ENCODE results near the gene GNB3.
"Not testable (repeated sequence)": the region's sequence is repeated elsewhere in the genome, so short reads cannot be mapped to it uniquely, and the experiment has no call there.

GNB3 gene

DNA sequence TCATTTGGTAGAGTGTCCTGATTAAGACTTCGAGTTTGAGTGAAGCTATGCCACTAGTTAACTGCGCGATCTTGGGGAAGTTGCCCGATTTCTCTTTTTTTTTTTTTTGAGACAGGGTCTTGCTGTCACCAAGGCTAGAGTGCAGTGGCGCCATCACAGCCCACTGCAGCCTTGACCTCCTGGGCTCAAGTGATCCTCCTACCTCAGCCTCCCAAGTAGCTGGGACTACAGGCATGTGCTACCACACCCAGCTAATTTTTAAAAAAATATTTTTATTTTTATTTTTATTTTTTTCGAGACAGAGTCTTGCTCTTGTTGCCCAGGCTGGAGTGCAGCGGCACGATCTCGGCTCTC is 33.3 kb downstream of the GNB3 start:
- in situ Hi-C loops (cut with HindIII; ENCODE audit: low sequenced_read_pairs), result not testable (repeated sequence)

DNA sequence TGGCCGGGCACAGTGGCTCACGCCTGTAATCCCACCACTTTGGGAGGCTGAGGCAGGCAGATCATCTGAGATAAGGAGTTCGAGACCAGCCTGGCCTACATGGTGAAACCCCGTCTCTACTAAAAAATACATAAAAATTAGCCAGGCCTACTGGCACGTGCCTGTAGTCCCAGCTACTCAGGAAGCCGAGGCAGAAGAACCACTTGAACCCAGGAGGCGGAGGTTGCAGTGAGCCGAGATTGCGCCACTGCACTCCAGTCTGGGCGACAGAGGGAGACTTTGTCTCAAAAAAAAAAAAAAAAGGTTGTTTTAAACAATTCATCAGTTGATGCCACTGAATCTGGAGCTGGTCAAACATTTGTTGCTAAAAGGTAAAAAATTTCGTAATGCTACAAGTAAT is 39.1 kb downstream of the GNB3 start:
- in situ Hi-C loops (cut with HindIII; ENCODE audit: low sequenced_read_pairs), result not testable (repeated sequence)

DNA sequence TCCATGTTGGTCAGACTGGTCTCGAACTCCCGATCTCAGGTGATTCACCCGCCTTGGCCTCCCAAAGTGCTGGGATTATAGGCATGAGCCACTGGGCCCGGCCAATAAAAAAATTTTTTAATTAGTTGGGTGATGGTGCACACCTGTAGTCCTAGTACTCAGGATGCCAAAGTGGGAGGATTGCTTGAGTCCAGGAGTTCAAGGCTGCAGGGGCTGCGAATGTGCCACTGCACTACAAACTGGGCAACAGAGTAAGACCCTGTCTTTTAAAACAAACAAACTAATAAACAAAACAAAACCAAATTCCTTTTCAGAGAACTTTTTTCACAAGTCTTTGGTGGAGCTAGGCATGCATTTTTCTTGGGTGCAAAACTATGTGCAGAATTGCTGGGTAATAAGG is 42.5 kb downstream of the GNB3 start:
- in situ Hi-C loops (cut with HindIII; ENCODE audit: low sequenced_read_pairs), result no loop called here

- in situ Hi-C loops (cut with HindIII; ENCODE audit: low sequenced_read_pairs), result no loop called here
These were observed 43.0 kb downstream of the GNB3 start for GRCh38 chr12:6883683-6884082.

GRCh38 chr12:6884539-6884938 is 43.8 kb downstream of the GNB3 start:
- in situ Hi-C loops (cut with HindIII; ENCODE audit: low sequenced_read_pairs), result no loop called here

DNA sequence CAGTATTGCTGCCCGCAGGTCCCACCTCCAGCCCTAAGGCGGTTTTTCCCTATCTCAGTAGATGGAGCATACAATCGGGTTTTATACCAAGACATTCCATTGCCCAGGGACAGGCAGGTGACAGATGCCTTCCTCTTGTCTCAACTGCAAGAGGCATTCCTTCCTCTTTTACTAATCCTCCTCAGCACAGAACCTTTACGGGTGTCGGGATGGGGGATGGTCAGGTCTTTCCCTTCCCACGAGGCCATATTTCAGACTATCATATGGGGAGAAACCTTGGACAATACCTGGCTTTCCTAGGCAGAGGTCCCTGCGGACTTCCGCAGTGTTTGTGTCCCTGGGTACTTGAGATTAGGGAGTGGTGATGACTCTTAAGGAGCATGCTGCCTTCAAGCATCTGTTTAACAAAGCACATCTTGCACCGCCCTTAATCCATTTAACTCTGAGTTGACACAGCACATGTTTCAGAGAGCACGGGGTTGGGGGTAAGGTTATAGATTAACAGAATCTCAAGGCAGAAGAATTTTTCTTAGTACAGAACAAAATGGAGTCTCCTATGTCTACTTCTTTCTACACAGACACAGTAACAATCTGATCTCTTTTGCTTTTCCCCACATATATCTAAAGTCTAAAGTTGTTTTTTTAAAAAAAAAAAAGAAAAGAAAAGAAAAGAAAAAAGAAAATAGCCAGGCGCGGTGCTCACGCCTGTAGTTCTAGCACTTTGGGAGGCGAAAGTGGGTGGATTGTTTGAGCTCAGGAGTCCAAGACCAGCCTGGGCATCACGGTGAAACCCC is 45.7 kb downstream of the GNB3 start:
- in situ Hi-C loops (cut with HindIII; ENCODE audit: low sequenced_read_pairs), result loop anchor here (5.0 kb wide), 1 partner anchor 41 kb away; the partner anchor contains the start of gene ATN1

GRCh38 chr12:6887460-6887859 is 46.7 kb downstream of the GNB3 start:
- in situ Hi-C loops (cut with HindIII; ENCODE audit: low sequenced_read_pairs), result loop anchor here (5.0 kb wide), 1 partner anchor 40 kb away; the partner anchor contains the start of gene ATN1

- in situ Hi-C loops (cut with HindIII; ENCODE audit: low sequenced_read_pairs), result loop anchor here (5.0 kb wide), 1 partner anchor 39 kb away; the partner anchor contains the start of gene ATN1
These were observed 47.6 kb downstream of the GNB3 start for GRCh38 chr12:6888360-6888759.

- in situ Hi-C loops (cut with HindIII; ENCODE audit: low sequenced_read_pairs), result loop anchor here (5.0 kb wide), 1 partner anchor 39 kb away; the partner anchor contains the start of gene ATN1
These were observed 48.1 kb downstream of the GNB3 start for GRCh38 chr12:6888794-6889193.

GRCh38 chr12:6889775-6890573 is 49.2 kb downstream of the GNB3 start:
- in situ Hi-C loops (cut with HindIII; ENCODE audit: low sequenced_read_pairs), result loop anchor here (5.0 kb wide), 1 partner anchor 37 kb away; the partner anchor contains the start of gene ATN1

GRCh38 chr12:6890789-6891645 is 50.3 kb downstream of the GNB3 start:
- in situ Hi-C loops (cut with HindIII; ENCODE audit: low sequenced_read_pairs), result no loop called here

GRCh38 chr12:6891646-6892001 is 50.9 kb downstream of the GNB3 start:
- in situ Hi-C loops (cut with HindIII; ENCODE audit: low sequenced_read_pairs), result no loop called here

GRCh38 chr12:6892683-6893082 is 52.0 kb downstream of the GNB3 start:
- in situ Hi-C loops (cut with HindIII; ENCODE audit: low sequenced_read_pairs), result not testable (repeated sequence)

- in situ Hi-C loops (cut with HindIII; ENCODE audit: low sequenced_read_pairs), result no loop called here
These were observed 53.6 kb downstream of the GNB3 start for GRCh38 chr12:6894321-6894720.
